Endothelial cell of hepatic sinusoid (primary cell): Measurements from ENCODE around the gene RPL22.

Experiments
- in situ Hi-C: cut with HindIII; loops from 2 replicates; pipeline ENCODE4 v1.10.0; 2017; ENCODE audit warnings: low sequenced_read_pairs

RPL22 gene

GRCh38 chr1:6205849-6206519 is 6.6 kb upstream of the RPL22 start, which contains the start of gene RNF207:
RNF207 (plus strand) TSS chr1:6206119; CDS start chr1:6206536, 417 bp downstream.
- in situ Hi-C loops = no loop called here

GRCh38 chr1:6202256-6202655 is 2.9 kb upstream of the RPL22 start:
- in situ Hi-C loops = no loop called here

- in situ Hi-C loops = no loop called here
Measured at GRCh38 chr1:6200188-6200809, 904 bp upstream of the RPL22 start.

GRCh38 chr1:6198646-6199297 is 623 bp downstream of the RPL22 start:
- in situ Hi-C loops = loop anchor here (5.0 to 10.0 kb wide), 2 partner anchors 66 to 154 kb away; partner anchors contain the start of gene KCNAB2

- in situ Hi-C loops = loop anchor here (5.0 to 10.0 kb wide), 2 partner anchors 66 to 153 kb away; partner anchors contain the start of gene KCNAB2
Measured at GRCh38 chr1:6197746-6198427, 1.5 kb downstream of the RPL22 start.

- in situ Hi-C loops = loop anchor here (10.0 kb wide), 1 partner anchor 147 kb away; the partner anchor contains the start of gene KCNAB2
Measured at GRCh38 chr1:6191968-6192367, 7.4 kb downstream of the RPL22 start.

- in situ Hi-C loops = no loop called here
Measured at GRCh38 chr1:6188466-6188865, 10.9 kb downstream of the RPL22 start.

- in situ Hi-C loops = no loop called here
Measured at GRCh38 chr1:6185635-6186382, 13.6 kb downstream of the RPL22 start.

- in situ Hi-C loops = no loop called here
Measured at GRCh38 chr1:6185151-6185550, 14.2 kb downstream of the RPL22 start.

- in situ Hi-C loops = no loop called here
Measured at GRCh38 chr1:6184083-6184783, 15.2 kb downstream of the RPL22 start.

- in situ Hi-C loops = no loop called here
Measured at GRCh38 chr1:6183520-6183989, 15.8 kb downstream of the RPL22 start.

GRCh38 chr1:6181347-6181770 is 18.0 kb downstream of the RPL22 start:
- in situ Hi-C loops = no loop called here

GRCh38 chr1:6180707-6181311 is 18.6 kb downstream of the RPL22 start:
- in situ Hi-C loops = no loop called here

- in situ Hi-C loops = no loop called here
Measured at GRCh38 chr1:6180268-6180706, 19.1 kb downstream of the RPL22 start, which contains the start of gene CHD5. CHD5 (minus strand) TSS chr1:6180321; CDS start chr1:6180023, 298 bp downstream.

- in situ Hi-C loops = no loop called here
Measured at GRCh38 chr1:6179564-6180175, 19.7 kb downstream of the RPL22 start.

GRCh38 chr1:6178751-6179563 is 20.4 kb downstream of the RPL22 start:
- in situ Hi-C loops = no loop called here

- in situ Hi-C loops = no loop called here
Measured at GRCh38 chr1:6177681-6178380, 21.6 kb downstream of the RPL22 start.
